8988T (cell line): ENCODE measurements around the gene MTX1.
"Not testable (repeated sequence)": the region's sequence is repeated elsewhere in the genome, so short reads cannot be mapped to it uniquely, and the experiment has no call there.

Source experiments
- DNase-seq: peaks from one replicate; pipeline ENCODE4 v3.0.0; 2011

Gene MTX1

DNA sequence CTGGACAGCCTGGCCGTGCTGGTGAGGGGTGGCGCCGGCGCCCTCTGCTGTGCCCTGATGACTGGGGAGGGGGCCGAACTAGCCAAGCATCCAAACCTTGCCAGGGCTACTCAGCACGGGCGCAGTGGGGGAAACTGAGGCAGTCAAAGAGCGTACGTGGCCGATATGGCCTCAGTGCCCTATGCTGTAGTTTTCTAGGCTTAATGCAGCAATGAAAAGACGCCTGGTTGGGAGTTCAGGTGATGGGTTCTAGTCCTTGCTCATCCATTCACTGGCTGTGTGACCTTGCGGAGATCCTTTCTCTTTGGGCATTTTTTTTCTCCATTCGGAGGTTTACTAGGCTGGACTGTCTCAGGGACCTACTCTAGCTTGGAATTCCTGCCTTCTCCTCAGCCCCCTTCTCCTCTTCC, 822 bp downstream of the MTX1 start:
- no peak for DNase-seq

DNA sequence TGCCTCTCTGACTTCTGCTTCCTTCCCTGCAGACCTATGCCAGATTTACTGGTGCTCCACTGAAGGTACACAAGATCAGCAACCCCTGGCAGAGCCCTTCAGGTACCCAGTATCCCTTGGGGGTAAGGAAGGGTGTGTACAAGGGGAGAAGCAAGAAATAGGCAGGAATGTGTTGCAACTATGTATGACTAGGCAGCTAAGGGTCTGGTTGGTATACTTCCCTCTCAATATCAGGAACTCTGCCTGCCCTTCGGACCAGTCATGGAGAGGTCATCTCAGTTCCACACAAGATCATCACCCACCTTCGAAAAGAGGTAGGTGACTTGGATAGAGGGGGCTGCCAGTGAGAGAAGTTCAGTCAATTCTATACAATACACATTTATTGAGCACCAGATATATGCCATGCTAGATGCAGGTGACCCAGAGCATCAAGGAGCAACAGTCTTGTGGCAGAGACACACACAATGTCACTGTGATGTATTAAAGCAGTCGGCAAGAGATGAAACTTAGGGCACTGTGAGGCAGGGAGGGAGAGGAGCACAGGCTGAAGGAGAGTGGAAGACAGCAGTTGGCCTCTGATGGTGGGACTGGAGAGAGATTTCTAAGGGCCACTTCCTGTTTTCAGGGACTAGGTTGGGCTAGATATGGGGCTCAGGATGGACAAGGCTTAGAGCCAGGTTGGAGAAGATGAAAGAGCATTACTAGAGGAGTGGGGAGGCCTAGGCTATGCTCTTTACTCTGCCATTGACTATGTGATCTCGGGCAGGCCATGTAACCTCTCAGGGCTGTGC, 2.0 kb downstream of the MTX1 start:
- DNase-seq: no peak

DNA sequence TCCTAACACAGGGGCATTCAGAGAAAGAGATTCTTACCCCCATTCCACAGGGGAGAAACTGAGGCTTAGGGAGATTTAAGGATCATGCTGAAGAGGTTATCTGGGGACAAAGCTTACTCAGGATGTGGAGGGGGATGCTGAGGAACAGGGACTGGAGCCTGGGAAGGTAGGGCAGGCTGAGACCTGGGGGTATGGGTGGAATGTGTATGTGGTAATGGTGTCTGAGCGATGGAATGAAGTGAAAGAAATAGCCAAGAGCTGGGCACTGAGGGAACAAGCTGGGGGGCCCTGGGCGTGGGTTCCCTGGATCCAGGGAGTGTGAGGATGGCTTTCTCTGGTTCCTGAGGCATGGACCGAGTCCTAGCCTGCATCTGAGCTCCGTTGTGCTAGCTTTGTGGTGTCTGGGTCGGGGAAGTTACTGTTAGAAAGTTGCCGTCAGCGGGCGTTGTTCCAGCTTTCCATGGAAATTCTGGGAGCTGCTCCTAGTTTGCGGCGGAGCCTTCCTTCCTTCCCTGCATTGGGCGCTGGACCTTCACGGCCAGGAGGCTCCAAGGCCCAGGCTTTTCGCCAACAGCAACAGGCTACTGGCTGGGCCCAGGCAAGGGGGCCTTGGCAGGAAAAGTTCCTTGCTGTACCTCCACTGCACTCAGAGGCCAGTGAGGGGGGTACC, 3.0 kb downstream of the MTX1 start:
- DNase-seq: not testable (repeated sequence)

DNA sequence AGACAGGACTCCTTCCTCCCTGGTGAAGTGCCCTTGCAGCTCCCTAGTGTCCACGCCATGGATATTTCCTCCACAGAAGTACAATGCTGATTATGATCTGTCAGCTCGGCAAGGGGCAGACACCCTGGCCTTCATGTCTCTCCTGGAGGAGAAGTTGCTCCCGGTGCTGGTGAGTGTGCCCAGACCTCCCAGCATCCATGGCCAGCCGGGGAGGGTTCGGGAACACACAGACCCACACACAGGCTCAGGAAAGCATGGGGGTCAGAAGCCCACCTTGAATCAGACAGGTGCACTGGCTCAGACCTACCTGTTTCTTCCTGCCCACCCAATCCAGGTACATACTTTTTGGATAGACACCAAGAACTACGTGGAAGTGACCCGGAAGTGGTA, 3.6 kb downstream of the MTX1 start:
- DNase-seq: not testable (repeated sequence)

DNA sequence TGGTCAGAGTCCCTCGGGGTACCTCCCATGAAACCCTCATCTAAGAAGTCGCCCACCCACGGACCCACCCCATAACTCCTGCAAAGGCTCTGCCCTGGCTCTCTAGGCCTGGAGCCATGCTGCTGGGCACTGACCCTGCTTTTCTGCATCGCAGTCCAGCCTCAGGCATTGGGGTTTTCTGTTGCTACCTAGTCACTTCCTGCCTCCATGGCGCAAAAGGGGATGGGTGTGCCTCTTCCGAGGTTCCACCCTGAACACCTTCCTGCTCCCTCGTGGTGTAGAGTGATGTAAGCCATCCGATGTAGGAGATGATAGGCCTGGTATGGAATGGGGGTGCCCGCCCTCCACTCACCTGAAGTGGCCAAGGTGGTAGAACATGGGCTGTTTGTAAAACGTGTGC, 6.2 kb downstream of the MTX1 start:
- DNase-seq: not testable (repeated sequence)

DNA sequence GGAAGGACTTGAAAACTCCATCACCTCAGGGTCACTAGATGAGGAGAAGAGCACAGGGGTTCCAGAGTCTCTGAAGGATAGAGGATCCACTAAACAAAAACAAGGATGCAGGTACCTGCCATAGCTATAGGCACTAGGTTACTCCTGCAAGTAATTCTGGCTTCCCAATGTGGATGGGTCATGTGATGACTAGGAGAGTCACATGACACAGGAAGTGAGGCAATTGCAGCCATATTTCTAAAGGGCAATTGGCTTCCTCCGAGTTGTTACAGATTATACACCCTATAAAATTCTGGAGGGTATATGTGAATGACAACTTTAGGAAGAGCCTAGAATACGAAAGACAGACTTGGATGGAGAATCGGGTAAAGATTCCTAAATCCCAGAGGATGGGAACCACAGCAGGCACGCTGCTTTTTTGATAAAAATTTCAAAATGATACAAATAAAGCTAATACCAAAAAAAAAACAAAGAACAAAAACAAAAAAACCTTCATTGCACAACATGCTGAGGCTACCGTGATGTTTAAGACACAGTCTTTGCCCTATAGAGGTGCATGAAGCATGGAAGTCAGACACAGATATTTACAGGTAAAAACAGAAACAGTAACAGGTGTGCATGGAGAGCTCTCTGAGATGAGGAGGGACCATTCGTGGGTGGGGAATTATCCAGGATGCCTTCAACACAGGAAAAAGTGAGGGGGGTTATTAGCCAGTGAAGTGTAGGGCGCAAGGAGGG, 10.5 kb downstream of the MTX1 start:
- DNase-seq: no peak

DNA sequence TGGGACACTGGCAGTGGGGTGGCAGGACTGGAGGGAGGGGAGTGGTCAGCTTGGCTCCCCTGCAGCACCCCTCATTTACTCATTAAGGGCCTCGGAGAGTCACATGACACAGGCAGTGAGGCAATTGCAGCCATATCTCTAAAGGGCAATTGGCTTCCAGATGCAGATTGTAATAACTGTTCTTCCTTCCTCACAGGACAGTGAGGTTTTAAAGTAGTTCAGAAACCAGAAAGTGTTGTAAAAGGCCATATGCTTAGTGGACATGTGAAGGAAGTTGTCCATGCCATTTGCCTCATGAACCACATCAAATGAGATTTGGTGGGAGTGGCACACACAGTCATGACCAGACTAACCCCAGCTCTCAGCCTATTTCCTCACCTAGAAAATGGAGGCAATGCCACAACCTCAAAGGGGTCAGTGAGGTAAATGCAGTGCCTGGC, 11.1 kb downstream of the MTX1 start:
- no peak for DNase-seq

DNA sequence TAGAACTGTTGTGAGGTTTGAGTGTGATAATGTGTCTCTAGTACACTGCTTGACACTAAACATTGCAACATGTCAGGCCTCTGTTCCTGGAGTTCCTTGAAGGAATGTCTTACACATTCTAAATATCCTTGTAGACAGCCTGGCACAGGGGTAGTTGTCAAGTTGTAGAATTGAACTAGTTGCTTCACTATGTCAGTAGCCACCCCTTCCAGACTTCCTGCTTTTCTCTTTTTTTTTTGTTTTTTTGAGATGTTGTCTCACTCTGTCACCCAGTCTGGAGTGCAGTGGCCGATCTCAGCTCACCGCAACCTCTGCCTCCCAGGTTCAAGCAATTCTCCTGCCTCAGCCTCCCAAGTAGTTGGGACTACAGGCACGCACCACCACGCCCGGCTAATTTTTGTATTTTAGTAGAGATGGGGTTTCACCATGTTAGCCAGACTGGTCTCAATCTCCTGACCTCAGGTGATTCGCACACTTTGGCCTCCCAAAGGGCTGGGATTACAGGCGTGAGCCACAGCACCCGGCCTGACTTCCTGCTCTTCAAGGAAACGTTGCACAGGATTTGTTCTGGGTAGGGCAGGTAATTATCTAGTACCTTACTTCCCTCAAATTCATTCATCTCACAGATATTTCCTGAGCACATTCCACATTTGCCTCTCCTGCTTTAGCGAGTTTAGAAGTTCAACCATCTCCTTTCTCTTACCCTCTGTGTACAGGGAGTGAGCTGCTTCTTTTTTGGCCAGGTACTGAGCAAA, 11.9 kb downstream of the MTX1 start:
- not testable (repeated sequence) for DNase-seq

DNA sequence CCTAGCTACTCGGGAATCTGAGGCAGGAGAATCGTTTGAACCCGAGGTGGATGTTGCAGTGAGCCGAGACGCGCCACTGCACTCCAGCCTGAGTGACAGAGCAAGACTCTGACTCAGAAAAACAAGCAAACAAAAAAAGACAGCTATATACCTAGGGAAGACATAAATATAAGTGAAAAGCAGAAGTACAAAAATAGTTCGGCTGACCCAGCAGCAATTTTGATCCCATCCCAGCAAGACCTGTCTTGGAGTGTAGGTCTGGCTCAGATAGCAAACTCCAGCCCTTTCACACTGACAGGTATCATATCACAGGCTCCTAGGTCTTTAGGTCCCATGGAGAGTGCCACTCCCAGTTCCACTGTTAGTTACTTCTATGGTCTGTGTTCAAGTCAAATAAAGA, 14.6 kb downstream of the MTX1 start:
- no peak for DNase-seq

DNA sequence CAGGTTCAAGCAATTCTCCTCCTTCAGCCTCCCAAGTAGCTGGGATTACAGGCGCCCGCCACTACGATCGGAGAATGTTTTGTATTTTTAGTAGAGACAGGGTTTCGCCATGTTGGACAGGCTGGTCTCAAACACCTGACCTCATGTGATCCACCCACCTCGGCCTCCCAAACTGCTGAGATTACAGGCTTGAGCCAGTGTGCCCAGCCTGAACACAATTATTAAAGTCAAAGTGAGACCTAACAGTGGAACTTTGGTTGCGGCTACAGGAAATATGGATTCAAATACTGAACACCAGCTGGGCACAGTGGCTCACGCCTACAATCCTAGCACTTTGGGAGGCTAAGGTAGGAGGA, 16.9 kb downstream of the MTX1 start:
- DNase-seq: not testable (repeated sequence)

DNA sequence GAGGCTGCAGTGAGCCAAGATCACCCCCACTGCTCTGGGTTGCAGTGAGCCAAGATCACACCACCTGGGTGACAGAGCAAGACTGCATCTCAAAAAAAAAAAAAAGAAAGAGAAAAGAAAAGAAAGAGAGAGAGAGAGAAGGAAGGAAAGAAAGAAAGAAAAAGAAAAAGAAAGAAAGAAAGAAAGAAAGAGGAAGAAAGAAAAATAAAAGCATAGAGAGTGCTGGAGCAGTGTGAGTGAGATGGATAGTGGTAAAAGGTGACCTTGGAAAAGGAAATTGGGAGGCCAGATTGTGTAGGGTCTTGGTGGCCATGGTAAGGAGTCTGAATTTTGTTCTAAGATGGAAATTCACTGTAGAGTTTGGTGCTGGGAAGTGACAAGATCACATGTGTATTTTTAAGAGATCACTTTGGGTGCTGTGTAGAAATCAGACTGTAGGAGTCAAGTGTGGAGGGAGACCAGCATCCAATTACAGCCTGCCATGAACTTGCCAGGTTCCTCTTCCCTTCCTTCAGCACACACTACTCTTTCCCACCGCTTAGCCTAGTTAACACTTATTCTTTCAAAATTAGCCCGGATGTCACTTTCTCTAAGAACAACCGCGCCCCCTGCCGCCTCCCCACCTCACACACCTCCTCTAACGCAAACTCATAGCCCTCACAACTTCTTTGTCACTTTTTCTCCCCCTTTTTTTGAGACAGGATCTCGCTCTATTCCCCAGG, 17.9 kb downstream of the MTX1 start:
- DNase-seq: no peak

DNA sequence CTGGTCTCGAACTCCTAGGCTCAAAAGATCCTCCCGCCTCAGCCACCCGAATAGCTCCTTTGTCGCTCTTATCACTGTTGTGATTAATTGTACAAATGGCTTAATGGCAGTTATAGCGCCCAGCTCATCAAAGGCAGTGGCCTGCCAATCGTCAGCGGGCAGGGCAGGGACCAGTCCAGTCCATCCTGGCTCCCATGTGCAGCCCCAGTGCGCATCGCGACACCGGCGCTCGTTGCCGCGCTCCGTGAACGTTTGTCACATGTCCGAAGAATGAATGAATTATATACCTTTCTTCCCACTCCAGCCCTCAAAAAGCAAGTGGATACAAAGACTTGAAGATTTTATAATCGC, 18.4 kb downstream of the MTX1 start:
- DNase-seq: no peak

DNA sequence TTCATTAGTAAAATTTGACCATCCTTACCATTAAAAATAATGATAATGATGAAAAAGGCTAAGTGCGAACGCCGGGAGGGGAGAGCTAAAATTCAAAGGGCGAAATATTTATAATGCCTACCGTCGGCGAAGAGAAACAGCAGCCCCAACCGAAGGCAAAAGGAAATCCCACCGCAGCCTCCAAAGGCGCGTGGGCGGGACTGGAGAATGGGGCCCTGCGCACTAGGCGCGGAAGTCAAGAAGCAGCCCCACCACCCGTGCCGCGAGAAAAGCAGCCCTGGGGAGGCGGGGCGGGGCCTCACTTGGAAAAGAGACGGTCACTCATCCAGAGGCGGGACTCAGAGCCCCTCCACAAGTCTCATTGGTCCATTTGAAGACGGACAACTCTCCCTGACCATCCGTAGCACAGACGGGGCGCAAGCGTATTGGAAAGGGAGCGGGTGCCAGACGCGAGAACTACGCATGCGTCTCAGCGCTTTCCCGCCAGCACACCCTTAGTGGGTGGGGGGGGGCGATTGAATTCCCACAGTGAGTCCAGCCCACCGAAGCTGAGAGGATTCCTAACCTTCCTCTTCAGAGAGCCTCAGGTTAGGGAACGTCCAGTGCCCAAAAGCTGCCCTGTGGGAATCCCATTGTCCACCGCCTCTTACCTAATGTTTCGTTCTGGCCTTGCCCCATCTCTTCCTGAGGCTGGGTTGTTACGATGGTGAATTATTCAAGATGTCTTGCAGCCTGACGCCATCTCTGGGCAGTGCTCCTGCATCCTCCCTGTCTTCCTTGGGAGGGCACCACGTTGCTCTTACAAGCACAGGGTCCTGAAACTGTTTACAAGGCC, 19.0 kb downstream of the MTX1 start:
- peak; percentile 95 for DNase-seq

DNA sequence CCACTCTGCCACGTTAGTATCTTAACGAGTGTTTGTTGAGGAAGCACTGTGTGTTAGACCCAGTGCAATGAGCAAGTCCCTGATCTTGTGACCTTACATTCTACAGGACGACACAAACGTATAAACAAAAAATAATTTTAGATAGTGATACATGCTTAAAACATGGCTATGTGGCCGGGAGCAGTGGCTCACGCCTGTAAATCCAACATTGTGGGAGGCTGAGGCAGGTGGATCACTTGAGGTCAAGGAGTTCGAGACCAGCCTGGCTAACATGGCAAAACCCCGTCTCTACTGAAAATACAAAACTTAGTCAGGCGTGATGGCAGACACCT, 19.6 kb downstream of the MTX1 start:
- DNase-seq: no peak

DNA sequence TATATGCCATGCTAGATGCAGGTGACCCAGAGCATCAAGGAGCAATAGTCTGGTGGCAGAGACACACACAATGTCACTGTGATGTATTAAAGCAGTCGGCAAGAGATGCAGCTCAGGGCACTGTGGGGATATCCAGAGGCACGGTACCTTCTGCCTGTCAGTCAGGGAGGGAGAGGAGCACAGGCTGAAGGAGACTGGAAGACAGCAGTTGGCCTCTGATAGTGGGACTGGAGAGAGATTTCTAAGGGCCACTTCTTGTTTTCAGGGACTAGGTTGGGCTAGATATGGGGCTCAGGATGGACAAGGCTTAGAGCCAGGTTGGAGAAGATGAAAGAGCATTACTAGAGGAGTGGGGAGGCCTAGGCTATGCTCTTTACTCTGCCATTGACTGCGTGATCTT, 22.8 kb downstream of the MTX1 start:
- DNase-seq: not testable (repeated sequence)

DNA sequence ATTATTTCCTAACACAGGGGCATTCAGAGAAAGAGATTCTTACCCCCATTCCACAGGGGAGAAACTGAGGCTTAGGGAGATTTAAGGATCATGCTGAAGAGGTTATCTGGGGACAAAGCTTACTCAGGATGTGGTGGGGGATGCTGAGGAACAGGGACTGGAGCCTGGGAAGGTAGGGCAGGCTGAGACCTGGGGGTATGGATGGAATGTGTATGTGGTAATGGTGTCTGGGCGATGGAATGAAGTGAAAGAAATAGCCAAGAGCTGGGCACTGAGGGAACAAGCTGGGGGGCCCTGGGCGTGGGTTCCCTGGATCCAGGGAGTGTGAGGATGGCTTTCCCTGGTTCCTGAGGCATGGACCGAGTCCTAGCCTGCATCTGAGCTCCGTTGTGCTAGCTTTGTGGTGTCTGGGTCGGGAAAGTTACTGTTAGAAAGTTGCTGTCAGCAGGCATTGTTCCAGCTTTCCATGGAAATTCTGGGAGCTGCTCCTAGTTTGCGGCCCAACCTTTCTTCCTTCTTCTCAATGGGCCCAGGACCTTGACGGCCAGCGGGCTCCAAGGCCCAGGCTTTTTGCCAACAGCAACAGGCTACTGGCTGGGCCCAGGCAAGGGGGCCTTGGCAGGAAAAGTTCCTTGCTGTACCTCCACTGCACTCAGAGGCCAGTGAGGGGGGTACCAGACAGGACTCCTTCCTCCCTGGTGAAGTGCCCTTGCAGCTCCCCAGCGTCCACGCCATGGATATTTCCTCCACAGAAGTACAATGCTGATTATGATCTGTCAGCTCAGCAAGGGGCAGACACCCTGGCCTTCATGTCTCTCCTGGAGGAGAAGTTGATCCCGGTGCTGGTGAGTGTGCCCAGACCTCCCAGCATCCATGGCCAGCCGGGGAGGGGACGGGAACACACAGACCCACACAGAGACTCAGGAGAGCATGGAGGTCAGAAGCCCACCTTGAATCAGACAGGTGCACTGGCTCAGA, 23.8 kb downstream of the MTX1 start:
- not testable (repeated sequence) for DNase-seq

DNA sequence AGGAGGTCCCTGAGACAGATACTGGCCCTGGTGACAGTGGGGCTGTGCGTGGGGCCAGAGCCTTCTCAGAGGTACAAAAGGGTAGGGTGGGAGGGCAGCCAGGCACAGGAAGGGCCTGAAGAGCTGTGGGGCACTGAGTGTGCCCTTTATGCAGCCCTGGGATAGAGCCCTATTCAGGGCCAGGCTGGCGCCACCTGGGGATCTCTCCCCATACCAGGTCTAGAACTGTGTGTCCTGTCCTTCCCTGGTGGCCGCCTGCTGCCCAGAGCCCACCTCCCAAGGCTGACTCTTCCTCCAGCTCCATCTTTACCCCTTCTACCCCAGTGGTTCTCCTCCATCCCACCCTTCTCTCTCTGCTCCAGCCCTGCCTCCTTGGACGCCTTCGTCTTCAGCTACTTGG, 25.0 kb downstream of the MTX1 start:
- DNase-seq: not testable (repeated sequence)

DNA sequence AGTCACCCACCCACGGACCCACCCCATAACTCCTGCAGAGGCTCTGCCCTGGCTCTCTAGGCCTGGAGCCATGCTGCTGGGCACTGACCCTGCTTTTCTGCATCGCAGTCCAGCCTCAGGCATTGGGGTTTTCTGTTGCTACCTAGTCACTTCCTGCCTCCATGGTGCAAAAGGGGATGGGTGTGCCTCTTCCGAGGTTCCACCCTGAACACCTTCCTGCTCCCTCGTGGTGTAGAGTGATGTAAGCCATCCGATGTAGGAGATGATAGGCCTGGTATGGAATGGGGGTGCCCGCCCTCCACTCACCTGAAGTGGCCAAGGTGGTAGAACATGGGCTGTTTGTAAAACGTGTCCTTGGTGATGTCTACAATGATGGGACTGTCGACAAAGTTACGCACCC, 26.9 kb downstream of the MTX1 start:
- not testable (repeated sequence) for DNase-seq

DNA sequence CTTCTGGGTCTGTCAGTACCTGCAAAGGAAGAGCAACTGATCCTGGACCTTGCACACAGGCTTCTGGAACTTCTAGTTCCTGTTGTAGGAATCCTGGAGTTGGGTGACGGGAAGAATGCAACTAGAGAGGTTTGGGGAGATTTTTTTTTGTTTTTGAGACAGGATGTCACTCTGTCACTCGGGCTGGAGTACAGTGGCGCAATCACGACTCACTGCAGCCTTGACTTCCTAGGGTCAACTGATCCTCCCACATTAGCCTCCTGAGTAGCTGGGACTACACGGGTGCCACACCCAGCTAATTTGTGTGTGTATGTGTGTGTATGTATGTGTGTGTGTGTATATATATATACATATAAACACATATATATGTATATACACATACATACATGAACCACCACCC, 28.0 kb downstream of the MTX1 start:
- no peak for DNase-seq

DNA sequence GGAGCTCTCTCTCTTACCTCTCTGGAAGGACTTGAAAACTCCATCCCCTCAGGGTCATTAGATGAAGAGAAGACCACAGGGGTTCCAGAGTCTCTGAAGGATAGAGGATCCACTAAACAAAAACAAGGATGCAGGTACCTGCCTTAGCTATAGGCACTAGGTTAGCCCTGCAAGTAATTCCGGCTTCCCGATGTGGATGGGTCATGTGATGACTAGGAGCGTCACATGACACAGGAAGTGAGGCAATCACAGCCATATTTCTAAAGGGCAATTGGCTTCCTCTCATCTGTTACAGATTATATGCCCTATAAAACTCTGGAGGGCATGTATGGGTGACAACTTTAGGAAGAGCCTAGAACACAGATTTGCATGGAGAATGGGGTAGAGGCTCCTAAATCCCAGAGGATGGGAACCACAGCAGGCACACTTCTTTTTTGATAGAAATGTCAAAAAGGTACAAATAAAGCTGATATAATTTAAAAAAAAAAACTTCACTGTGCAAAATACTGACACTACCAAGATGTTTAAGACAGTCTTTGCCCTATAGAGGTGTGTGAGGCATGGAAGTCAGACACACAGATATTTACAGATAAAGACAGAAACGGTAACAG, 32.7 kb downstream of the MTX1 start:
- DNase-seq: no peak
